ENCODE data around the gene ACSM5.

GRCh38 chr16:20404637-20405036, 4.7 kb upstream of the ACSM5 start, which contains the start of gene PDILT:
- TF ChIP-seq POLR2AphosphoS5 (IDR thresholded peaks at IDR 0.05; ENCODE audit: low read depth, low read length) (no peak), REST (IDR thresholded peaks at IDR 0.05; ENCODE audit: insufficient read depth in 1 of 2, low read depth in 2 of 2, low read length in 2 of 2) (no peak)

Measured in PFSK-1 (cell line).